OCI-LY3 (cell line): ENCODE measurements around the gene CYP4X1.

Source experiments
- CTCF ChIP-seq: fragments of 200-600, 300-600 bp; sonication (generic); IDR thresholded peaks from 2 replicates; pipeline ENCODE4 v1.5.1; 2014; ENCODE audit warnings: antibody characterized with exemption, low read length, low read depth
- EZH2phosphoT487 ChIP-seq: fragments of 200-600 bp; shearing (Covaris generic); IDR thresholded peaks from 2 replicates; pipeline ENCODE4 v1.6.1; 2018; ENCODE audit warnings: antibody characterized with exemption, mixed run types, low read depth

GRCh38 chr1:47024141-47024801 lies 802 bp downstream of the CYP4X1 start:
- TF ChIP-seq CTCF = no peak
- no peak for TF ChIP-seq EZH2phosphoT487
